Measurements from ENCODE around the gene CRELD2.

- TF ChIP-seq CTCF (IDR thresholded peaks at IDR 0.05 in 4 of 5, conservative IDR thresholded peaks at IDR 0.05 in 1 of 5) (no peak), POLR2A (IDR thresholded peaks at IDR 0.05) (no peak)
These were observed 26.0 kb downstream of the CRELD2 start for GRCh38 chr22:49944399-49944891.

All from gastrocnemius medialis (tissue), 4 donors.